B cell (primary cell): ENCODE measurements around the gene LRP4.

Experiments used
- CTCF ChIP-seq: fragments of 200-600 bp; IDR thresholded peaks from one replicate; pipeline ENCODE4 v1.8.0; 2022; ENCODE audit warnings: antibody characterized with exemption, mild to moderate bottlenecking
- EZH2 ChIP-seq: IDR thresholded peaks from 2 replicates; pipeline ENCODE4 v1.6.1; 2012; ENCODE audit warnings: borderline replicate concordance, low read depth, mild to moderate bottlenecking, moderate library complexity, low read length; ENCODE audit not compliant: insufficient read depth, poor library complexity, severe bottlenecking

GRCh38 chr11:46826310-46827044 lies 91.9 kb downstream of the LRP4 start:
- TF ChIP-seq CTCF = no peak
- TF ChIP-seq EZH2 = no peak
